ENCODE data around the gene C16orf86.

GRCh38 chr16:67713647-67714273, 47.1 kb downstream of the C16orf86 start:
- no peak for TF ChIP-seq POLR2A (IDR thresholded peaks at IDR 0.05; ENCODE audit: low read length)
- TF ChIP-seq GATA1 (IDR thresholded peaks at IDR 0.05; ENCODE audit: low read depth, low read length): no peak

All from erythroblast (primary cell).